Tibial nerve (tissue), 3 donors: ENCODE results near the gene ELMOD3.
"Not testable (repeated sequence)": the region's sequence is repeated elsewhere in the genome, so short reads cannot be mapped to it uniquely, and the experiment has no call there.

Source experiments
- CTCF ChIP-seq, 5 experiments: fragments of 200-600 bp in 3 of 5; fragments of 450-650 bp in 2 of 5; sonication (generic) in 3 of 5; IDR thresholded peaks; one replicate each; pipeline ENCODE4 v1.5.1; 2016 to 2019; ENCODE audit warnings: antibody characterized with exemption in 5 of 5, mild to moderate bottlenecking in 3 of 5, moderate library complexity in 2 of 5
- POLR2A ChIP-seq, 2 donors: fragments of 450-650 bp; IDR thresholded peaks; one replicate each; pipeline ENCODE4 v1.6.1; 2017; ENCODE audit warnings: antibody characterized with exemption in 2 of 2, mild to moderate bottlenecking in 2 of 2, moderate library complexity in 2 of 2

DNA sequence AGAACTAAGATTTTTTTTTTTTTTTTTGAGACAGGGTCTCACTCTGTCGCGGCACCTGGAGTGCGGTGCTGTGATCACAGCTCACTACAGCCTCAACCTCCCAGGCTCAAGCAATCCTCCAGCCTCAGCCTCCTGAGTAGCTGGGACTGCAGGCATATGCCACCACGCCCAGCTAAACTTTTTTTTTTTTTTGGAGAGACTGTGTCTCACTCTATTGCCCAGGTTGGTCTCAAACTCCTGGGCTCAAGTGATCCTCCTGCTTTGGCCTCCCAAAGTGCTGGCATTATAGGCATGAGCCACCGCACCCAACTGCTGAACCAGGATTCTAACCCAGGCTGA, 59.8 kb downstream of the ELMOD3 start:
- TF ChIP-seq CTCF, POLR2A (IDR thresholded peaks at IDR 0.05): not testable (repeated sequence)
